Measurements from ENCODE around the gene CNPY3.

CNPY3 gene

DNA sequence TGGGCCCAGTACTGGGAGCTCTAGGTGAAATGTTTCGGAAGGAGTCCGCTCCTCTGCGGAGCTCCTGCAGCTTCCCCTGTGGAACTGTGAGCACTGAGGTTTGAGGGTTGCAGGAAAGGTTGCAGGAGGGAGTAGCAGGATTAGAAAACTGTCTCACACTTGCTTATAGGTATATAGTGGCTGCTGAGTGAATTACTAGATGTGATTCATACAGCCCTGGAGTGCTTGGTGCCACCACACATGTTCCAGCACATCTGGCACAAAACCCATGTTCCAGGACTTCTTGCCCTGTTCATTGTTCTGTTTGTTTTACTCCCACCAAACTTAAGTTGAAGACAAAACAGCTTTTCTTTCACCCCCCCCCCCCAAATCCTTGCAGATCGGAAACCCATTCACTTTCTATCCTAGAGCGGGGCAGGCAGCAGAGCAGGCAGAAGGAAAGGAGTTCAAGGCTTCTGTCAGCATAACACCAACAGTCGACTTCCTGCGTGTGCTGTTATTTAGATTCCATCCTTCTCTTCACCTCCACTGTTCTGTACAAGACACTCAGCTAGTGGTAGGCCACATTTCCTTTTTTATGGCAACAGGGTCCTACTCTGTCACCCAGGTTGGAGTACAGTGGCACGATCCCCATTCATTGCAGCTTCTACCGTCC, 50.4 kb downstream of the CNPY3 start:
- Histone ChIP-seq H3K9ac (ENCODE audit: low read length) (peak overlapping the region; percentile 7), H3K27me3 (ENCODE audit: control insufficient read depth, insufficient read depth, low read length) (no peaks in the 10 kb centered on the region), H3K4me1 (ENCODE audit: control insufficient read depth, insufficient read depth, low read length) (peaks cover 6% of the 10 kb centered on the region), H3K36me3 (ENCODE audit: control insufficient read depth, insufficient read depth, low read length) (no peaks in the 10 kb centered on the region), H3K4me3 (ENCODE audit: low read length) (peak overlapping the region; percentile 62), H3K27ac (ENCODE audit: low read depth, low read length) (peak overlapping the region; percentile 67)

DNA sequence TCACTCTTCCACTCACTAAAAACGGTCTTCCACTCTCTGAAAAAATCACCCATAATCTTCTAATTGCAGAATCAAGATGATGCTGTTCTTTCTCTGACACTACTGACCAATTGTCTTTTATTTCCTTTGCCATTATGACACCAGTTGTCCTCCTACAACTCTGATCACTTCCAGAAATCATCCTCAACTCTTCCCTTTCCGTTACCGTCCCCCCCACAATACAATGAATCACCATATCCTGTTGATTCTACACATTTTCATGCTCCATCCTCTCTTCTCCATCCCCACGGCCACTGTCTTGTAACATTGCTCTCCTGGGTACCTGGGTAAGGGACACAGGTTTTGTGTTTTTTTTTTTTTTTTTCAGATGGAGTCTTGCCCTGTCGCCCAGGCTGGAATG, 52.6 kb downstream of the CNPY3 start:
- Histone ChIP-seq H3K9ac (ENCODE audit: low read length) (no peak overlapping the region), H3K4me1 (ENCODE audit: control insufficient read depth, insufficient read depth, low read length) (peaks cover 8% of the 10 kb centered on the region), H3K27me3 (ENCODE audit: control insufficient read depth, insufficient read depth, low read length) (no peaks in the 10 kb centered on the region), H3K4me3 (ENCODE audit: low read length) (no peak overlapping the region), H3K36me3 (ENCODE audit: control insufficient read depth, insufficient read depth, low read length) (no peaks in the 10 kb centered on the region), H3K27ac (ENCODE audit: low read depth, low read length) (no peak overlapping the region)

DNA sequence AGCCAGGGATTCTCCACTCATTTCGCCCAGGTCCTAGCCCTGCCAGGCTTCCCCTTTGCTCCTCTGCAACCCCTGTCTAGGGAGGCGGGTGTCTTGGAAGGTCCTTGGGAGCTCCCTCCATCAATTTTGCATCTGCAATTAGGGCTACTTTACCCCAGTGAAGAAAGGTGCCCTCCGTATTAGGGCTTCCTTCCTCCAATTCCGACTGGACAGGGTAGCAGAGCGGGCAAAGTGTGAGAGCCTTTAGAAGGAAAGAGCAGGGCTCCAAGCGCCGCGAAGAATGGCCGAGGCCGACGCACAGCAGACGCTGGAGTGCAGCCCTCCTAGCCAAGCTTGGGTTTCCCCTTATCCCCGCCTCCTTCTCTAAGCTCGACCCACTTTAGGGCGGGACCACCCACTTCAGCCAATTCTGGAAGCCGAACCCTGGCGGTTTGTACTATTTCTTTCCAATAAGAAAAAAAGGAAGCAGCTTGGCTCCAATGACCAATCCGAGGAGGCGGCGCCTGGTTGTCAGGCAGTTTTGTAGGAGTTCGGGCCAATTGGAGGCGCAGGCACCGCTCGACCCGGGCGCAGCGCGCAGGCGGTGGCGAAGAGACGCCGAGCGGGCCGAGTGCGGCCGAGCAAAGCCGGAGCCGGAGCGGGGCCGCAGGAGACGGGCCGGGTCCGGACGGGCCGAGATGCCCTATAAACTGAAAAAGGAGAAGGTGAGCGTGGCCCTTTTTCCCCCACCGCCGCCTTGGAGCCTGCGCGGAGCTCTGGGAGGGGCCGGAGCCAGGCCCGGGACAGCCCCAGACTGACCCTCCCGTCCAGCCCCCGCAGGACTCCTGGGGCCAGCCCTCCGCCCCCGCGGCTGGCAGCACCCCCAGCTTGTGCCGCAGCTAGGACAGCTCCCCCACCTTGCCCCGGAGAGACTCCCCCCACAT, 55.0 kb downstream of the CNPY3 start, which contains the start of gene PPP2R5D:
Gene PPP2R5D, plus strand, starts transcription at position 570 of the 923 bp plus-strand sequence. Its CDS starts 108 bp downstream, at position 678.
- Histone ChIP-seq H3K27me3 (ENCODE audit: control insufficient read depth, insufficient read depth, low read length) (no peaks in the 10 kb centered on the region), H3K9ac (ENCODE audit: low read length) (peak within 1 kb of the TSS; percentile 67), H3K27ac (ENCODE audit: low read depth, low read length) (peak within 1 kb of the TSS; percentile 79), H3K4me1 (ENCODE audit: control insufficient read depth, insufficient read depth, low read length) (peaks cover 5% of the 10 kb centered on the region), H3K4me3 (ENCODE audit: low read length) (peak within 1 kb of the TSS; percentile 64), H3K36me3 (ENCODE audit: control insufficient read depth, insufficient read depth, low read length) (no peaks in the 10 kb centered on the region)

GRCh38 chr6:42984924-42985475, 55.7 kb downstream of the CNPY3 start:
- Histone ChIP-seq H3K4me3 (ENCODE audit: low read length) (peak overlapping the region; percentile 60), H3K9ac (ENCODE audit: low read length) (peak overlapping the region; percentile 64), H3K36me3 (ENCODE audit: control insufficient read depth, insufficient read depth, low read length) (peaks cover 2% of the 10 kb centered on the region), H3K4me1 (ENCODE audit: control insufficient read depth, insufficient read depth, low read length) (peaks cover 3% of the 10 kb centered on the region), H3K27me3 (ENCODE audit: control insufficient read depth, insufficient read depth, low read length) (no peaks in the 10 kb centered on the region), H3K27ac (ENCODE audit: low read depth, low read length) (peak overlapping the region; percentile 79)

- Histone ChIP-seq H3K9ac (ENCODE audit: low read length) (no peak overlapping the region), H3K27ac (ENCODE audit: low read depth, low read length) (no peak overlapping the region)
Observed at GRCh38 chr6:42987533-42988451, 58.5 kb downstream of the CNPY3 start.

DNA sequence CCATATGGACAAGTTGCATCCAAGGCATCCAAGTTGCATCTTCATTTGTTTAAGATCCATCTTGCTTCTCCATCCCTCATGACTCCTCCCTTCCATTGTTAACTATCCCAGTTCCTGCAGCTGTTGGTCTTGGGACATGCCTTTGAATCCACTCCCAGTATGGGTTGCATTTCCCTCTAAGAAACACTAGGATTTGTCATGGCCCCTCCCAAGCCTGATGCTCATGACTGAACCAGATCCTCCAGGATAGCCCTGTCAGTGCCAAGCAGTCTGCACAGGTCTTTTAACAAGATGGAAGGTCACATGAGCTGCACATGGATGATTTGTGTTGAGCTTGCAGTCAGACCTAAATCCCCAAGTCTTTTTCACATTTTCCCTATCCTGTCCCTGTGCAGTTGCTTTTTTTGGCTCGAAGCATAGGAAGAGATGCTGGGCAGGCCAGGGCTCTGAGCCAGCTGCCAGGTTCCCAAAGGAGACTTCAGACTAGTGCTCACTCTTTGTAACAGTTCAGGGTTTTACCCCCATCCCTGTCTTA, 59.3 kb downstream of the CNPY3 start:
- Histone ChIP-seq H3K36me3 (ENCODE audit: control insufficient read depth, insufficient read depth, low read length) (peaks cover 9% of the 10 kb centered on the region), H3K9ac (ENCODE audit: low read length) (no peak overlapping the region), H3K27ac (ENCODE audit: low read depth, low read length) (no peak overlapping the region), H3K27me3 (ENCODE audit: control insufficient read depth, insufficient read depth, low read length) (no peaks in the 10 kb centered on the region), H3K4me3 (ENCODE audit: low read length) (no peak overlapping the region), H3K4me1 (ENCODE audit: control insufficient read depth, insufficient read depth, low read length) (peaks cover 3% of the 10 kb centered on the region)

More at GRCh38 chr6:42987533-42988451, 58.5 kb downstream of the CNPY3 start:
- Histone ChIP-seq H3K4me1 (ENCODE audit: control insufficient read depth, insufficient read depth, low read length) (peaks cover 3% of the 10 kb centered on the region), H3K4me3 (ENCODE audit: low read length) (no peak overlapping the region), H3K36me3 (ENCODE audit: control insufficient read depth, insufficient read depth, low read length) (peaks cover 9% of the 10 kb centered on the region), H3K27me3 (ENCODE audit: control insufficient read depth, insufficient read depth, low read length) (no peaks in the 10 kb centered on the region)

Measured in rectal smooth muscle tissue (tissue), 1 donor.